Measurements from ENCODE around the gene ELK4.

The ELK4 gene

DNA sequence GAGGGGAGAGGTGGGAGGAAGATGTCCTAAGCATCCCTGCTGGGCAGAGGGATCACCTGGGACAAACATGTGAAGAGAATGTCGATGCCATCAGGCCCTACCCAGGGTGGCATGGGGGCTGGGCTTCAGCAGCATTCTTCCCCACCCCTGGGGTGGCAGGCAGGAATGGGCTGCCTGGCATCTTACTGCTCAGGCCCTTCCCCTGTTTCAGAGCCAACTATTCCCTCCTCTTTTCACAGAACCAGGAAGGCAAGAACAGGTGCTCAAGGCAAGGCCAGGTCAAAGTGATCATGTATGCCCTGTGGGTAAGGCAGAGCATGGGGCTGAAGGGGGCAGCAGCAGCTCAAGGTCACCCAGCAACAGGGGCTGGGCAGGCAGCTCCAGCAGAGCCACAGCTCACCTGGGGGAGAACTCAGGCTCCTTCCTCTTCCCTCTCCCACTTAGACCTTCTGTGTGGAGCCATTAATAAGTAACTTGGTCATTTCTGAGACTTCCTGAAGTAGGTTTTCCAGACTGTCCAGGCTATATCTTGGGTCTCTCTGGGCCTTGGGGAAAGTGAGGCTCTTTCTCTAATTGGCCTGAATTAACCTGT is 56.4 kb downstream of the ELK4 start:
- no peaks in the 10 kb centered on the region for H3K9me3 Mint-ChIP-seq
- no peak overlapping the region for H3K4me3 Mint-ChIP-seq
- no peaks in the 10 kb centered on the region for H3K36me3 Mint-ChIP-seq (ENCODE audit: insufficient read depth)
- H3K4me1 Mint-ChIP-seq (ENCODE audit: low read depth in 2 of 2) = no peaks in the 10 kb centered on the region
- H3K27me3 Mint-ChIP-seq = peaks cover 51 to 94% of the 10 kb centered on the region in 2 donors
- DNase-seq (no peak), ATAC-seq (replicated peaks) (no peak)
- H3K27ac Mint-ChIP-seq = no peak overlapping the region

DNA sequence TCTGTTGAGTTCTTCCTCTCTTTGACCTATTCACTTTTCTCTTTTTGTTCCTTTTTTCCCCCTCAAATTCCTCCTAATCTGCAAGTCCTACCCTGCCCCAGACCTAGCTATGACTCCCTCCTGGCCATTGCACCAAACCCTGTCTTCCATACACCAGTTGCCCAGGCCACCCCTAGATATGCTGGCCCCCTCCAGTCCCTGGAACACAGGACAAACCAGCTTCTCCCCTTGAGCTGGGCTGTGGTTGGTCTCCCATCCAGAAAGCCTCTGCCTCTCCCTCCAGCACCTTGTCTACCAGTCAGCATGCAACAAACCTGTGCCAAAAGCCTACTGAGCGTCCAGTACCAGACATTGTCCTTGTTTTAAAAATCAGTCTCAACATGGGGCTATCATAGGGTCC is 59.4 kb downstream of the ELK4 start:
- Mint-ChIP-seq H3K27ac (no peak overlapping the region), H3K27me3 (peaks cover 55 to 91% of the 10 kb centered on the region in 2 donors), H3K4me1 (ENCODE audit: low read depth in 2 of 2) (no peaks in the 10 kb centered on the region), H3K9me3 (no peaks in the 10 kb centered on the region), H3K36me3 (ENCODE audit: insufficient read depth) (no peaks in the 10 kb centered on the region), H3K4me3 (no peak overlapping the region)
- ATAC-seq (replicated peaks) (no peak), DNase-seq (no peak)

DNA sequence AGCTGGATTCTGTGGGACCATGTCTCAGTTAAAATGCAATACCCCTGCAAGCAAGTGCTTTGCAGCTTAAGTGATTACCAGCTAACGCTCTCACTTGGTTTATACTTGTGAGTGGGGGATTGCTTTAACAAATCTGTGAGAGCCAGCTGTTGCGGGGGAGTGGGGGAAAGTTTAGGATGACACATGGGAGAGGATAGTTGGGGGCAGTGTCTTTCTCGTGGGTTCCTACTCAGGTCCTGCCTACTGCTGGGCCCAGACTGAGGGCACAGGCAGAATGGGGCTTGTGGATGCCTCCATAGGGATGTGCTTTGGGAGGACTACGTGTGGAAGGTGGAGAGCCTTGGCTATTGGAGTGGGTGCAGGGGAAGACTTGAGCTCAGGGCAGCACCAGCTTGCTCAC is 60.1 kb downstream of the ELK4 start:
- no peak overlapping the region for H3K27ac Mint-ChIP-seq
- H3K27me3 Mint-ChIP-seq = peaks cover 55 to 91% of the 10 kb centered on the region in 2 donors

DNA sequence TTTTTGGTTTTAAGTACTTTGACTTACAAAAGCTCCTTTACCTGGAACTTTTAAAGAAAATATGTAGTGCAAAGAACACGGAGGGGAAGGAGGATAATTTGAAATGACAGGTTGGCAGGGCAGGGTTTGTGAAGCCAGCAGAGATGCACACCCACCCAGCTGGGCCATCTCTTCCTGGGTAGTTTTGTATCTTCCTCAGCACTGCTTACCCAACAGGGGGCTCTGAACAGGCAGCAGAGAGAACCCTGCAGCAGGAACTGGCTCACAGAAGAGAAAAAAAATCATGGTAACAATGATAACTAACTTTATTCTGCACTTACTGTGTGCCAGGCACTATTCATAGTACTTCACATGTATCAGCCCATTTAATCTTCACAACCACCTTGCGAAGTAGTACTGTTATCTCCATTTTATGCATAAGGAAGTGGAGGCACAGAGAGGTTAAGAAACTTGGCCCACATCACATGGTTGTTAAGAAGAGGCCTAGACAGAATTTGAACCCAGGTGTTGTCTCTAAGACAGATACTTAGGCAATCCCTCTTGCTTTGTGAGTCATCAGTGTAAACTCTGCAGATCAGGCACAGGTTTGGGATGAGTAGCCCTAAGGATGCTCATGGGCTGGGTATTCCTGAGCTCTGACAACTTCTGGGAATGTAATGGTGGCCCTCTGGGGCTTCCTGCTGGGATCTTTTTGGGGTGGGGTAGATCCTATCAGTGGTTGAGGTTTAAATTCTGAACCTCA is 60.8 kb downstream of the ELK4 start:
- Mint-ChIP-seq H3K27ac (no peak overlapping the region), H3K27me3 (peaks cover 57 to 91% of the 10 kb centered on the region in 2 donors), H3K4me1 (ENCODE audit: low read depth in 2 of 2) (no peaks in the 10 kb centered on the region), H3K9me3 (no peaks in the 10 kb centered on the region), H3K36me3 (ENCODE audit: insufficient read depth) (no peaks in the 10 kb centered on the region), H3K4me3 (no peak overlapping the region)
- no peak for ATAC-seq (replicated peaks)
- no peak for DNase-seq

More for the DNA sequence above, 60.1 kb downstream of the ELK4 start:
- no peak for ATAC-seq (replicated peaks)
- DNase-seq = no peak
- H3K4me1 Mint-ChIP-seq (ENCODE audit: low read depth in 2 of 2) = no peaks in the 10 kb centered on the region
- H3K36me3 Mint-ChIP-seq (ENCODE audit: insufficient read depth) = no peaks in the 10 kb centered on the region
- H3K9me3 Mint-ChIP-seq = no peaks in the 10 kb centered on the region
- no peak overlapping the region for H3K4me3 Mint-ChIP-seq

DNA sequence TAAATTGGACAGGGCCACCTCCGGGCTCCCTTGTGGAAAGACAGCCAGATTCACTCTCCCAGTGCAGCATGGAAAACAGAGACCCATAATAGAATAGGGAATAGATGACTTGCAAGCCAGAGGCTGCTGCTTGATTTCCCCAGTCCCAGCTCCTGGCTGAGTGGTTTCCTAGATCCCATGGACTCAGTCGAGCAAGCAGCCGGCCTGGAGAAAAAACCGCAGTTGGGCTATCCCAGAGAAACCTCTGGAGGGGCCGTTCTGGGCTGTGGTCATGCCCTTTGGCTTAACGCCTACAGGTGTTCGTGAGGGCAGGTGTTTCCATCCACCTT is 61.7 kb downstream of the ELK4 start:
- Mint-ChIP-seq H3K9me3 (no peaks in the 10 kb centered on the region), H3K36me3 (ENCODE audit: insufficient read depth) (no peaks in the 10 kb centered on the region), H3K27me3 (peaks cover 65 to 91% of the 10 kb centered on the region in 2 donors), H3K4me1 (ENCODE audit: low read depth in 2 of 2) (no peaks in the 10 kb centered on the region), H3K27ac (no peak overlapping the region), H3K4me3 (peak overlapping the region in 1 of 2 donors; percentile 64)
- ATAC-seq (replicated peaks) (no peak), DNase-seq (no peak)

DNA sequence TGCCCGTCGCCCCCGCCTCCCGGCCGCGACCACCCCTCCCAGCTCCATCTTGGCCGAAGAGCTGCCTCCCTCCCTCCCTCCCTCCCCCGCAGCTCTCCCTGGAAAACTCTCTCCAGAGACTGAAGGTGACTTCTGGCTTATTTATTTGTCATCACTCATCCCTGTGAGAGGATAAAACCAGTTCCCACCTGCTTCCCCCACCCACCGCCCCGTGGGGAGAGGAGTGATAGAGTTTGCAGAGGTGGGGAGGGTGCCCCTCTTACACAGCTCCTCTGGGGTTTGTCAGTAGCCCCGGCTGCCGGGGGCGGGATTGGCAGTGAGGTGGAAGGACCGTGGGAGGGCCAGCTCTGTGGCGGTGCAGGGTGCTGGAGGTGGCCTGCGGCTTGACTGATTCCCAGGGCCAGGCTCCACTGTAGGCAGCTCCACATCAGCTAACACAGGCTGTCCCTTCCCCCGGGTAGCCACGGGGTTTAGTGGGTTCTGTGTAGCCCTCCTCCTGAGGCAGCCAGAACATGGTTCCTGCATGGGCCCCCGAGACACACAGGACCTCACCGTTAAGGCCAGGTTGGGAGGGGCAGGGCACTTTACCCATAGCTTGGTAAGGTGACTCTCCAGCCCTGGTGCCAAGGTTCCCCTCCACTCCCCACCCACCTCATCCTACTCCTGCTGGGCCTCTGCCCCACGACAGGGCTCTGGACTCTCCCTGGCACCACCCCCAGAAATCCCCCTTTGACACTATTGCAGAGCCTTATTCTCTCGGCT is 62.2 kb downstream of the ELK4 start:
- Mint-ChIP-seq H3K9me3 (no peaks in the 10 kb centered on the region), H3K27ac (no peak overlapping the region), H3K36me3 (ENCODE audit: insufficient read depth) (no peaks in the 10 kb centered on the region), H3K4me3 (peak overlapping the region; percentile 56 to 64), H3K27me3 (peaks cover 67 to 90% of the 10 kb centered on the region in 2 donors), H3K4me1 (ENCODE audit: low read depth in 2 of 2) (no peaks in the 10 kb centered on the region)
- DNase-seq = no peak
- no peak for ATAC-seq (replicated peaks)

DNA sequence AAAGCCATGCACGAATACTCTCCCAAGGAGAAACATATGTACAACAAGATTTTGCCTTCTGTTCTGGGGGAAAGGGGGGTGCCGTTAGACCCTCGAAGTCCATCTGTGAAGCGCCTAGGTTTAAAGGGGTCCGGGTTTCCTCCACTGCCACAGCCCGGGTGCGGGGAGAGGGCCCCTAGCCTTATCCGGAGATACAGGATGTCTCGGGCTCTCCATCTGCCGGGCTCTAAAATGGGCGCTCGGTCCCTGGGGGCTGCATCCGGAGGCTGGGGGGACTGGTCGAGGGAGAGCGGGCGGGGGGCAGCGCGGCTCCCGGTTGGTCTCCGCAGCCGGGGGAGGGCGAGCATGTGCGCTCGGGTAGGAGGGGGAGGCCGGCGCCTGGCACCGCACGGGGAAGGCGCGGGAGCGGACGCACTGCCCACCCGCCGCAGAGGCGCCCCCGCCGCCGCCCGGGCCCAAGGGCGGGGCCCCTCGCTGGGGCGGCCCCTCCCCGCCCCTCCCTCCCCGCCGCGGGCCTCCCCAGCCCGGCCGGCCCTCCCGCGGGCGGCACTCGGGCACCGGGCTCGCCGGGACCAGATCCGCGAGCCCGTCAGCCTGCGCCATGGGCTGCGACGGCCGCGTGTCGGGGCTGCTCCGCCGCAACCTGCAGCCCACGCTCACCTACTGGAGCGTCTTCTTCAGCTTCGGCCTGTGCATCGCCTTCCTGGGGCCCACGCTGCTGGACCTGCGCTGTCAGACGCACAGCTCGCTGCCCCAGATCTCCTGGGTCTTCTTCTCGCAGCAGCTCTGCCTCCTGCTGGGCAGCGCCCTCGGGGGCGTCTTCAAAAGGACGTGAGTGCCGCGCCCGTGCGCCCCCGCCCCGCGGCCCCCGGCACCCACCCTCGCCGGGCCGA is 63.1 kb downstream of the ELK4 start:
- Mint-ChIP-seq H3K36me3 (ENCODE audit: insufficient read depth) (no peaks in the 10 kb centered on the region), H3K4me3 (peak overlapping the region; percentile 56 to 64), H3K9me3 (no peaks in the 10 kb centered on the region), H3K27ac (no peak overlapping the region), H3K4me1 (ENCODE audit: low read depth in 2 of 2) (no peaks in the 10 kb centered on the region), H3K27me3 (peaks cover 75 to 92% of the 10 kb centered on the region in 2 donors)
- peak; percentile 46 for ATAC-seq (replicated peaks)
- no peak for DNase-seq

DNA sequence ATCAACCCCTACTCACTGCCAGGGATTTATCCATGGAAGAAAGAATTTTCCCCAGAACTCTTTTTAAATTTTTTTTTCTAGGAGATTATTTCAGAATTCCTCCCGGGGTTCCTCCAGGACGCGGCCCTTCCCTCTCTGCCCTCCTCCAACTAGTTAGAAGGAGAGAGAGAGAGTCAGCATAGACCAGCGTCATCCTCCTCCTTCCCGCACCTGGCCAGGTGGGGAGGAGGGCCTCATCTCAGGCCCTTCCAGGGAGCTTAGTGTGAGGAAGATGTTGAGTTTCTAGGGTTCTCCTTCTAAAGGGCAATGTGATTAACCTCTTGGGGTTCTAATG is 63.7 kb downstream of the ELK4 start:
- Mint-ChIP-seq H3K27ac (no peak overlapping the region), H3K27me3 (peaks cover 71 to 94% of the 10 kb centered on the region in 2 donors), H3K36me3 (ENCODE audit: insufficient read depth) (no peaks in the 10 kb centered on the region), H3K4me1 (ENCODE audit: low read depth in 2 of 2) (no peaks in the 10 kb centered on the region), H3K4me3 (peak overlapping the region; percentile 55 to 56), H3K9me3 (no peaks in the 10 kb centered on the region)
- DNase-seq = no peak
- no peak for ATAC-seq (replicated peaks)

DNA sequence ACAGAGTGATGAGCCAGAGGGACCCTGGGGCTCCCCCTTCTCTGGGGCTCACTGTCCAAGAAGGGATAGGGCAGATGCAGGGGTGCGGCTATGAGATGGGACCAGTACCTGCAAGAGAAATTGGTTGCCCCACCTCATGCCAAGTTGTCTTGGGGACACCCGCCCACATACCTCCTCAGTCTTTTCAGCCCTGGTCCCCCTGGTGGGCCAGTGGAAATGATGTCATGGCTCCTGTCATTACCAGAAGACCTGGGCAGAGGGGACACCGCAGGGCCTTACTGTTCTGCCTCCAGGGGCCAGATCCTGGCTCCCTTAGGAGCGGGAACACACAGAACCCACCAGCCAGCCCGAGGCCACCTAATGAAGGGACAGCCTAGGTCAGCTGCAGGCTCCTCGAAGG is 64.1 kb downstream of the ELK4 start:
- H3K27me3 Mint-ChIP-seq = peaks cover 67 to 91% of the 10 kb centered on the region in 2 donors

DNA sequence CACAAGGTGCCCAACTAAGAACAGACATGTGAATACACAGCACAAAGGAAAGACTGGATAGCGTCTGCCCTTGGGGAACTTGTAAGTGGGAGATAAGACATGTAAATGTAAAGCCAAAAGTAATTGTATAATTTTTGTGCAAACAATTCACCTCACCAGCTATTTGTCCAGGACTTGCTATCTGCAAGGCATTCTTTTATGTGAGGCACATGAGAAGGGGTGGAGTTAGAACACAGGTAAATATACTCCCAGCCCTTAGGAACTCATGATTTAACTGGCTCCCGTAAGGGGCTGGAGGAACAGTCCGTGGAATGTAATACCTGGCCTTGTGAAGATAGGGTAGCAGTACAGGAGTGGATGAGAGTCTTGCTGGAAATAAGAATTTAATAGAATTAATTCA is 66.0 kb downstream of the ELK4 start:
- Mint-ChIP-seq H3K4me1 (ENCODE audit: low read depth in 2 of 2) (no peaks in the 10 kb centered on the region), H3K27me3 (peaks cover 61 to 79% of the 10 kb centered on the region in 2 donors), H3K9me3 (no peaks in the 10 kb centered on the region), H3K36me3 (ENCODE audit: insufficient read depth) (no peaks in the 10 kb centered on the region), H3K27ac (no peak overlapping the region), H3K4me3 (no peak overlapping the region)
- no peak for ATAC-seq (replicated peaks)
- no peak for DNase-seq

More for the DNA sequence above, 64.1 kb downstream of the ELK4 start:
- no peak for DNase-seq
- no peaks in the 10 kb centered on the region for H3K9me3 Mint-ChIP-seq
- no peaks in the 10 kb centered on the region for H3K4me1 Mint-ChIP-seq (ENCODE audit: low read depth in 2 of 2)
- no peak for ATAC-seq (replicated peaks)
- H3K4me3 Mint-ChIP-seq = no peak overlapping the region
- no peak overlapping the region for H3K27ac Mint-ChIP-seq
- H3K36me3 Mint-ChIP-seq (ENCODE audit: insufficient read depth) = no peaks in the 10 kb centered on the region

DNA sequence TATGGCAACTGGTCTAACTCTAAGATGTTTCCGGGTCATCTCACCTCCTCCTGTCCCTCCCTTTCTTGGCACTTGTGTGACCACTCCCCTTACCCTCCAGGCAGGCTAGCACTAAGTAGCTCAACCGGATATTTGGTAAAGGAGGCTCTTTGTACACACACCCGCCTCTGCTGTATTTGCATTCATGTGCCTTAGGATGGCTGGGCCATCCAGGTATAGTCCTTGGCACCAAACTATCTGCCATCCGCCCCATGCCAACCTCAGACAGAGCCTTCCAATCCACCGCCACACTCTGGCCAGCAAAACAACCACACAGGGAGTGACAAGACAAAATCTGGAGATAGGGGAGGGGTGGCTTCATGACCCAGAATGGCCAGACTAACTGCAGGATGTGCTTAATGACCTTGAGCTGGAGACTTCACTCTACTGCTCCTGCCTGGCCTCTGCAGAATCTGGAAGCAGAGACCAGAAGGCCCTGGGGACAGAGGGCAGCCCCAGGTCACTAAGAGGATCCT is 67.8 kb downstream of the ELK4 start:
- no peak for DNase-seq
- no peaks in the 10 kb centered on the region for H3K4me1 Mint-ChIP-seq (ENCODE audit: low read depth in 2 of 2)
- peaks cover 54 to 78% of the 10 kb centered on the region in 2 donors for H3K27me3 Mint-ChIP-seq
- H3K9me3 Mint-ChIP-seq = no peaks in the 10 kb centered on the region
- H3K4me3 Mint-ChIP-seq = no peak overlapping the region
- ATAC-seq (replicated peaks) = no peak
- H3K27ac Mint-ChIP-seq = no peak overlapping the region
- H3K36me3 Mint-ChIP-seq (ENCODE audit: insufficient read depth) = no peaks in the 10 kb centered on the region

DNA sequence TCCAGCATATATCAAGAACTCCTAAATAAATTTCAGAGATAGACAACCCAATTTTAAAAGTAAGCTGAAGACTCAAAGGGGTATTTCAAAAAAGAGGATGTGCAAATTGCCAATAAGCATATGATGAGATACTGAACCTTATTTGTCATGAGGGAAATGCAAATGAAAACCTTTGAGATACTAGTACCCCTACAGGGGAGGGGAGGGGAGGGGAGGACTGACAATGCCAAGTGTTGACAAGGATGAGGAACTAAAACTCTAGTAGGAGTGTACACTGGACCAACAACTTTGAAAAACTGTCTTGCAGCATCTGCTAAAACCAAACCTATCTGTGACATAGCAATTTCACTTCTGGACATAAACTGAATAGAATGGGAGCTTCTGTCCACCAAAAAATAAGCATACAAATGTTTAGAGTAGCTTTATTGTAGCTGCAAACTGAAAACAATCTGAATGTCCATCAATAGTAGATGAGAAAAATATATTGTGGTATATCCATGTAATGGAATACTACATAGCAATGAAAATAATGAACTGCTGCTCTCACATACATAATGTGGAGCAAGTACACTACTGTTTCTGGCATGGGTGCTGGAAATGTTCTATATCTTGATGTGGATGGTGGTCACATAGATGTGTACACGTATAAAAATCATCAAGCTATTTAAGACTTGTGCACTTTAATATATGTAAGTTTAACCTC is 70.2 kb downstream of the ELK4 start:
- ATAC-seq (replicated peaks) = no peak
- H3K36me3 Mint-ChIP-seq (ENCODE audit: insufficient read depth) = no peaks in the 10 kb centered on the region
- no peak overlapping the region for H3K27ac Mint-ChIP-seq
- peaks cover 59 to 76% of the 10 kb centered on the region in 2 donors for H3K27me3 Mint-ChIP-seq
- DNase-seq = no peak
- no peaks in the 10 kb centered on the region for H3K9me3 Mint-ChIP-seq
- no peak overlapping the region for H3K4me3 Mint-ChIP-seq
- H3K4me1 Mint-ChIP-seq (ENCODE audit: low read depth in 2 of 2) = no peaks in the 10 kb centered on the region

Data from effector memory CD8-positive, alpha-beta T cell (primary cell).